ENCODE measurements around the gene LAD1. TPM values are rescaled to one million over a fixed set of nuclear protein-coding genes. Genes with fewer than 3 reads are reported as not detected.

The LAD1 gene
- polyA plus RNA-seq, 3 donors: not detected

DNA sequence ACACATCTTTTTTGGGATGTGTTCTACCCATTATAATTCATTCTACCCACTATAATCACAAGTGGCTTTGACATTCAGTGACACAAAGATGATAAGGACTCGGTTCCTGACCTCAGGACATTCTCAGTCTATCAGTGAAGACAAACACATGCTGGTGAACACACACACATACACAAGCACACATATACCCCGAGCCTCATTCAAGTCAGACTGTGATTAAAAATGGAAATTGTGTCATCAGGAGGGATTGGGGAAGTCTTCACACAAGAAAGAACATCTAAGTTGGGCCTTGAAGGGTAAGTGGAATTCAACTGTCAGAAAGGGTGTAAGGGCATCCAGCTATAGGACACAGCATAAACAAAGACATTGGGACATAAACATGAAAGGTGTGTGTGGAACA is 2.6 kb upstream of the LAD1 start:
- no CpG with 5 or more reads among the region's 2 CpGs for WGBS (ENCODE audit: insufficient coverage)
- TF ChIP-seq, protein P1, sequence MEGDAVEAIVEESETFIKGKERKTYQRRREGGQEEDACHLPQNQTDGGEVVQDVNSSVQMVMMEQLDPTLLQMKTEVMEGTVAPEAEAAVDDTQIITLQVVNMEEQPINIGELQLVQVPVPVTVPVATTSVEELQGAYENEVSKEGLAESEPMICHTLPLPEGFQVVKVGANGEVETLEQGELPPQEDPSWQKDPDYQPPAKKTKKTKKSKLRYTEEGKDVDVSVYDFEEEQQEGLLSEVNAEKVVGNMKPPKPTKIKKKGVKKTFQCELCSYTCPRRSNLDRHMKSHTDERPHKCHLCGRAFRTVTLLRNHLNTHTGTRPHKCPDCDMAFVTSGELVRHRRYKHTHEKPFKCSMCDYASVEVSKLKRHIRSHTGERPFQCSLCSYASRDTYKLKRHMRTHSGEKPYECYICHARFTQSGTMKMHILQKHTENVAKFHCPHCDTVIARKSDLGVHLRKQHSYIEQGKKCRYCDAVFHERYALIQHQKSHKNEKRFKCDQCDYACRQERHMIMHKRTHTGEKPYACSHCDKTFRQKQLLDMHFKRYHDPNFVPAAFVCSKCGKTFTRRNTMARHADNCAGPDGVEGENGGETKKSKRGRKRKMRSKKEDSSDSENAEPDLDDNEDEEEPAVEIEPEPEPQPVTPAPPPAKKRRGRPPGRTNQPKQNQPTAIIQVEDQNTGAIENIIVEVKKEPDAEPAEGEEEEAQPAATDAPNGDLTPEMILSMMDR (IDR thresholded peaks at IDR 0.05): no peak
- peaks cover 0 to 10% (median 0%) of the 10 kb centered on the region in 7 donors for H3K9me3 Mint-ChIP-seq

DNA sequence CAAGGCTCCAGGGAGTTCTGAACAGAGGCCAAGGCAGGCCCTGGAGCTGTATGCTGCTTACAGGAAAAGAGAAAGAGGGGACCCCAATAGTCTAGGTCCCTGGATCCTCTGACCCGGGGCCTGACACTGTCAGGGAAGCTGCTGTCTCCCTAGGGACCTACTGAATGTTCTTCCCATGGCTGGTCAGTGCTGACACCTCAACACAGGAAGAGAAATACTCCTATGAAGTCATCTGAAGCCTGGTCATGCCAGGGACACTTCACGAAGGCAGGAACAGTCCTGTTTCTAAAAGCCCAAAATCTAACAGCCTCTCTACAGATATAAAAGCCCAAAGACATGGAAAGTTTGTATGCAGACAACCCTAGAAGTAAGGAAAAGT is 1.7 kb upstream of the LAD1 start:
- Histone ChIP-seq H3K27ac (ENCODE audit: low read depth in 1 of 2, low read length in 2 of 2) (no peak overlapping the region), H3K9me3 (replicated peaks in 1 of 2; ENCODE audit: control insufficient read depth in 1 of 2, insufficient read depth in 1 of 2, low read length in 2 of 2) (peaks cover 0 to 9% of the 10 kb centered on the region in 2 donors), H3K4me2 (replicated peaks; ENCODE audit: extremely low read depth, low read length, poor library complexity, severe bottlenecking) (no peak overlapping the region), H3K27me3 (ENCODE audit: control insufficient read depth in 2 of 2, insufficient read depth in 2 of 2, low read length in 2 of 2) (peaks cover 26 to 51% of the 10 kb centered on the region in 2 donors), H3K4me3 (replicated peaks in 1 of 3; ENCODE audit: low read depth in 2 of 3, low read length in 3 of 3) (no peak overlapping the region), H4K20me1 (ENCODE audit: insufficient read depth, low read length) (no peaks in the 10 kb centered on the region), H3K4me1 (ENCODE audit: control insufficient read depth in 1 of 2, insufficient read depth in 2 of 2, low read length in 2 of 2) (no peaks in the 10 kb centered on the region), H3K36me3 (replicated peaks in 1 of 2; ENCODE audit: control insufficient read depth in 1 of 2, insufficient read depth in 2 of 2, low read length in 2 of 2) (no peaks in the 10 kb centered on the region), H2AFZ (ENCODE audit: insufficient read depth, low read depth, low read length, poor library complexity, severe bottlenecking) (no peak overlapping the region), H3K79me2 (ENCODE audit: insufficient read depth, low read length) (no peaks in the 10 kb centered on the region), H3K9ac (ENCODE audit: insufficient read depth, low read length, poor library complexity, severe bottlenecking) (no peak overlapping the region)
- Mint-ChIP-seq H3K27me3 (ENCODE audit: low read depth in 3 of 3) (peaks cover 9 to 49% (median 20%) of the 10 kb centered on the region in 3 donors), H3K27ac (no peak overlapping the region), H3K4me1 (no peaks in the 10 kb centered on the region), H3K9me3 (peaks cover 0 to 10% (median 0%) of the 10 kb centered on the region in 7 donors), H3K4me3 (peak overlapping the region in 1 of 2 donors; percentile 64), H3K36me3 (no peaks in the 10 kb centered on the region)
- 100% methylated on average over 1 of the region's 2 CpGs for WGBS (ENCODE audit: insufficient coverage)
- TF ChIP-seq, protein P1 (IDR thresholded peaks at IDR 0.05): no peak
- intact Hi-C loops (cut with micrococcal nuclease): no loop called here
- DNase-seq: no peak

More for the DNA sequence above, 2.6 kb upstream of the LAD1 start:
- intact Hi-C loops (cut with micrococcal nuclease): no loop called here
- no peaks in the 10 kb centered on the region for H3K4me1 ChIP-seq (ENCODE audit: control insufficient read depth in 1 of 2, insufficient read depth in 2 of 2, low read length in 2 of 2)
- no peaks in the 10 kb centered on the region for H4K20me1 ChIP-seq (ENCODE audit: insufficient read depth, low read length)
- H3K9ac ChIP-seq (ENCODE audit: insufficient read depth, low read length, poor library complexity, severe bottlenecking): no peak overlapping the region
- H3K4me2 ChIP-seq (replicated peaks; ENCODE audit: extremely low read depth, low read length, poor library complexity, severe bottlenecking): no peak overlapping the region
- Mint-ChIP-seq H3K27ac (no peak overlapping the region), H3K4me3 (no peak overlapping the region), H3K36me3 (no peaks in the 10 kb centered on the region), H3K27me3 (ENCODE audit: low read depth in 3 of 3) (peaks cover 4 to 47% (median 18%) of the 10 kb centered on the region in 3 donors), H3K4me1 (no peaks in the 10 kb centered on the region)
- peaks cover 26 to 51% of the 10 kb centered on the region in 2 donors for H3K27me3 ChIP-seq (ENCODE audit: control insufficient read depth in 2 of 2, insufficient read depth in 2 of 2, low read length in 2 of 2)
- H3K27ac ChIP-seq (ENCODE audit: low read depth in 1 of 2, low read length in 2 of 2): no peak overlapping the region
- peaks cover 0 to 9% of the 10 kb centered on the region in 2 donors for H3K9me3 ChIP-seq (replicated peaks in 1 of 2; ENCODE audit: control insufficient read depth in 1 of 2, insufficient read depth in 1 of 2, low read length in 2 of 2)
- no peaks in the 10 kb centered on the region for H3K36me3 ChIP-seq (replicated peaks in 1 of 2; ENCODE audit: control insufficient read depth in 1 of 2, insufficient read depth in 2 of 2, low read length in 2 of 2)
- no peak overlapping the region for H3K4me3 ChIP-seq (replicated peaks in 1 of 3; ENCODE audit: low read depth in 2 of 3, low read length in 3 of 3)
- no peaks in the 10 kb centered on the region for H3K79me2 ChIP-seq (ENCODE audit: insufficient read depth, low read length)
- DNase-seq: no peak
- H2AFZ ChIP-seq (ENCODE audit: insufficient read depth, low read depth, low read length, poor library complexity, severe bottlenecking): no peak overlapping the region

Measured in CD14-positive monocyte (primary cell).